ENCODE data around the gene ABLIM3.

ABLIM3 gene

GRCh38 chr5:149152317-149152746, 11.0 kb downstream of the ABLIM3 start:
- Histone ChIP-seq H3K4me2 (ENCODE audit: low read depth, low read length, poor library complexity, severe bottlenecking) (no peak overlapping the region), H3K9me2 (replicated peaks; ENCODE audit: insufficient read depth, low read length) (no peaks in the 10 kb centered on the region; the same call in 1 of the 2 replicates), H3K79me2 (ENCODE audit: insufficient read depth, low read length) (no peaks in the 10 kb centered on the region), H2AFZ (ENCODE audit: low read depth, low read length, severe bottlenecking) (no peak overlapping the region), H3K9ac (ENCODE audit: low read length) (no peak overlapping the region), H4K20me1 (ENCODE audit: low read depth, low read length) (no peaks in the 10 kb centered on the region), H3F3A (ENCODE audit: insufficient read depth) (no peaks in the 10 kb centered on the region), H3K36me3 (ENCODE audit: low read length) (no peaks in the 10 kb centered on the region), H3K27me3 (ENCODE audit: low read length) (no peaks in the 10 kb centered on the region), H3K4me3 (ENCODE audit: insufficient read depth, low read length, poor library complexity, severe bottlenecking) (no peak overlapping the region), H3K27ac (ENCODE audit: low read depth, low read length) (no peak overlapping the region), H3K9me3 (ENCODE audit: insufficient read depth, low read length) (no peaks in the 10 kb centered on the region)
- TF ChIP-seq, protein P1, sequence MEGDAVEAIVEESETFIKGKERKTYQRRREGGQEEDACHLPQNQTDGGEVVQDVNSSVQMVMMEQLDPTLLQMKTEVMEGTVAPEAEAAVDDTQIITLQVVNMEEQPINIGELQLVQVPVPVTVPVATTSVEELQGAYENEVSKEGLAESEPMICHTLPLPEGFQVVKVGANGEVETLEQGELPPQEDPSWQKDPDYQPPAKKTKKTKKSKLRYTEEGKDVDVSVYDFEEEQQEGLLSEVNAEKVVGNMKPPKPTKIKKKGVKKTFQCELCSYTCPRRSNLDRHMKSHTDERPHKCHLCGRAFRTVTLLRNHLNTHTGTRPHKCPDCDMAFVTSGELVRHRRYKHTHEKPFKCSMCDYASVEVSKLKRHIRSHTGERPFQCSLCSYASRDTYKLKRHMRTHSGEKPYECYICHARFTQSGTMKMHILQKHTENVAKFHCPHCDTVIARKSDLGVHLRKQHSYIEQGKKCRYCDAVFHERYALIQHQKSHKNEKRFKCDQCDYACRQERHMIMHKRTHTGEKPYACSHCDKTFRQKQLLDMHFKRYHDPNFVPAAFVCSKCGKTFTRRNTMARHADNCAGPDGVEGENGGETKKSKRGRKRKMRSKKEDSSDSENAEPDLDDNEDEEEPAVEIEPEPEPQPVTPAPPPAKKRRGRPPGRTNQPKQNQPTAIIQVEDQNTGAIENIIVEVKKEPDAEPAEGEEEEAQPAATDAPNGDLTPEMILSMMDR (IDR thresholded peaks at IDR 0.05; ENCODE audit: insufficient read depth, low read length, poor library complexity, severe bottlenecking) = no peak
- no peak for TF ChIP-seq EZH2phosphoT487 (conservative IDR thresholded peaks at IDR 0.05; ENCODE audit: low read length)

DNA sequence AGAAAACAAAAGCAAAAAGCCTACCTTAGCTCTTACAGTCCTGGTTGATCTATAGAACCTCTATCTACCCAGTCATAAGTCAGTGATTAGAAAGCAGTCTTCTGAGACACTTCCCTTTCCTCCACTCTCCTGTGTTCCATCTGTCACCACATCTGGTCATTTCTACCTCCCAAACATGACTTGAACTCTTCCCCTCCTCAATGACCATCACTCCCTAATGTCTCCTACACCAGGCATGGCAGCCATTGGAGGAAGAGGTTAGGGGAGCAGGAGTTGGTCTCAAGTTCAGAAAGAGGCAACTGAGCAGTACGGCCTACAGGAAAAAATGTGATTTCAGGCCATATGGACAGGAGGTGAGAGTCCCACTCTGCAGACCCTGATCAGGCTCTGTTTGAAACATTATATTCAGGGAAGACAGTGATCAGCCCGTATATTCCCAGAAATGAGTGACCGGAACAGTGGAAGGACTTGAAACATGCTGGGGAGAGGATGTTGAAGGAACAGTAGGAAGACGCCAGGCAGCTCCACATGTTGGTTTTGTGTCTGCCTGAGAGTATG, 12.0 kb downstream of the ABLIM3 start:
- Histone ChIP-seq H4K20me1 (ENCODE audit: low read depth, low read length) (no peaks in the 10 kb centered on the region), H3K4me2 (ENCODE audit: low read depth, low read length, poor library complexity, severe bottlenecking) (no peak overlapping the region), H3K9me2 (replicated peaks; ENCODE audit: insufficient read depth, low read length) (no peaks in the 10 kb centered on the region), H3K4me3 (ENCODE audit: insufficient read depth, low read length, poor library complexity, severe bottlenecking) (no peak overlapping the region), H2AFZ (ENCODE audit: low read depth, low read length, severe bottlenecking) (no peak overlapping the region), H3K27ac (ENCODE audit: low read depth, low read length) (no peak overlapping the region), H3K79me2 (ENCODE audit: insufficient read depth, low read length) (no peaks in the 10 kb centered on the region), H3K36me3 (ENCODE audit: low read length) (no peaks in the 10 kb centered on the region), H3K9ac (ENCODE audit: low read length) (no peak overlapping the region), H3K27me3 (ENCODE audit: low read length) (no peaks in the 10 kb centered on the region), H3K9me3 (ENCODE audit: insufficient read depth, low read length) (no peaks in the 10 kb centered on the region), H3F3A (ENCODE audit: insufficient read depth) (no peaks in the 10 kb centered on the region)
- TF ChIP-seq, protein P1 (IDR thresholded peaks at IDR 0.05; ENCODE audit: insufficient read depth, low read length, poor library complexity, severe bottlenecking) = no peak
- no peak for TF ChIP-seq EZH2phosphoT487 (conservative IDR thresholded peaks at IDR 0.05; ENCODE audit: low read length)

DNA sequence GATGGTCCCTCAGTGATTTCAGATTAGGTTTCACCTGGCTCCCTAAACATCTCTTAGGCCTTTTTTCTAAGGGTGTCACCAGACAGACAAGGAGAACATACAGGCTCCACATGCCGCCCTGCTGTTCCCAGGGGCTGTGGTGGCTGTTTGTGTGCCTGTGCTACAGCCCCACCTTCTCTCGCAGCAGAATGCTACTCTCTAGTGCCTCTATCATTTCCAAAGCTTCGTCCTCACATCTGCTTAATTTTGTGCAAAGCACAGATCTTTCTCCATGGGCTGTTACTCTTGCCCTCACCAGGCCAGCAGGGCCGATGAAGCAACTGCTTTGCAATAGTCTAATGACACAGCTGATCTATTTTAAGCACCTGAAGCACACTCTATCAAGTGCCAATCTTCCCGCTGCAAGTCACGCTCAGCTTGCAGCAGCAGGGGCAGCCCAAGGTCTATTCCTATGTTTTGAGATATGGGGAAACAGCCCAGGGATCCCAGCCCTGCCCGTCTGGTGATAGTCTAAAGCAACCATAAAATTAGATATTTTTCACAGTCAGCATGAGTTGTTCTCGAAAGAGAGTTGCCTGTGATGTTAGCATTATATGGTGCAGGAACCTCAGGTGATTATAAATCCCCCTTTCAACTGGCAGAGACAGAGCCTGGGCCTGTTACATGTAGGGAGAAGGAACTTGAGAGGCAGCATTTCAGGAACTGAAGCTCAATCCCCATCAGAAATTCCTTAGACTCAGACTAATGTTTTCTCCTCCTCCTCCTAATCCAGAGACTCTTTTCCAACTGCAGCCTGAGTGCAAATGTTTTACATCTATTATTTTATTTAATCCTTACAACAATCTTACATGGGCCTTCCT, 12.7 kb downstream of the ABLIM3 start:
- H3K36me3 ChIP-seq (ENCODE audit: low read length) = no peaks in the 10 kb centered on the region
- no peaks in the 10 kb centered on the region for H4K20me1 ChIP-seq (ENCODE audit: low read depth, low read length)
- H3F3A ChIP-seq (ENCODE audit: insufficient read depth) = no peaks in the 10 kb centered on the region
- no peaks in the 10 kb centered on the region for H3K27me3 ChIP-seq (ENCODE audit: low read length)
- H3K4me3 ChIP-seq (ENCODE audit: insufficient read depth, low read length, poor library complexity, severe bottlenecking) = no peak overlapping the region
- no peaks in the 10 kb centered on the region for H3K9me2 ChIP-seq (replicated peaks; ENCODE audit: insufficient read depth, low read length)
- TF ChIP-seq, protein P1 (IDR thresholded peaks at IDR 0.05; ENCODE audit: insufficient read depth, low read length, poor library complexity, severe bottlenecking) = no peak
- TF ChIP-seq EZH2phosphoT487 (conservative IDR thresholded peaks at IDR 0.05; ENCODE audit: low read length) = no peak
- H3K4me2 ChIP-seq (ENCODE audit: low read depth, low read length, poor library complexity, severe bottlenecking) = no peak overlapping the region
- no peak overlapping the region for H3K27ac ChIP-seq (ENCODE audit: low read depth, low read length)
- no peak overlapping the region for H3K9ac ChIP-seq (ENCODE audit: low read length)
- H3K9me3 ChIP-seq (ENCODE audit: insufficient read depth, low read length) = no peaks in the 10 kb centered on the region
- no peaks in the 10 kb centered on the region for H3K79me2 ChIP-seq (ENCODE audit: insufficient read depth, low read length)
- H2AFZ ChIP-seq (ENCODE audit: low read depth, low read length, severe bottlenecking) = no peak overlapping the region

Measured in SU-DHL-6 (cell line).